NOMO-1 (cell line): Measurements from ENCODE around the gene IL16.
"Not testable (repeated sequence)": the region's sequence is repeated elsewhere in the genome, so short reads cannot be mapped to it uniquely, and the experiment has no call there.

Source experiments
- DNase-seq, 2 experiments: peaks; one replicate each; lab custom pipeline; 2025; ENCODE audit not compliant: unreplicated experiment in 2 of 2; lab: John Stamatoyannopoulos, UW

Gene IL16

DNA sequence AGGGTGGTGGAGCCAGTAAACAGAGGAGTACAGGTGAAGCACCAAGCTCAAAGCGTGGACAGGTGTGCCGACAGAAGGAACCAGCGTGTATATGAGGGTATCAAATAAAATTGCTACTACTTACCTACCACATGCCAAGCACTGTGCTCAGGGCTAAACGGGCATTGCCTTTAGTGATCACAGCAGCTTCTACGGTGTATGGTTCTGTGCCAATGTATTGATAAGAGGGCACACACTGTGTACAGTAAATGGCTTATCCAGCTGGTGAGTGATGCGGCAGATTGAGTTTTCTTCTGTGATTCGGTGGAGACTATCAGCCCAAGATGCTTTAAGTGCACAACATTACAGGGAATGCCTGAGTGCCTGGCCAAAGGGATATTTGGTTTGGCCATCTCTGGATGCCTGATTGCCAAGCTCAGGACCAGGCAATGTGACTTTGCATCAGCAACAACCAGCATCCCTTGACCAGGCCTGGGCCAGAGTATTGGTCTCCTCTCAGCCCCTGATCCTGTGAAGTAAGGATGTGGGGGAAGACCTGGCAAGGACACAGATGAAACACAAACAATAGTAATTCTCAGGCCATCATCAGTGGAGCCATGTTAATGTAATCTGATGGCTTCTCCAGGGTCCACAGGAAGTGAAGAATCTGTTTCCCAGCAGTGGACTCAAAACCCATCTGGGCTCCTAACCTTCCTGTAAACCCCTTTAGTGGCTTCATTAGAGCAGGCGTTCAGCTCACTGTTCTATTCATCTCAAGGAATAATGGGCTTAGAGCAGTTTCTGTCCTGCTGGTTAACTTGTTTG, 113.2 kb downstream of the IL16 start:
- DNase-seq = no peak

DNA sequence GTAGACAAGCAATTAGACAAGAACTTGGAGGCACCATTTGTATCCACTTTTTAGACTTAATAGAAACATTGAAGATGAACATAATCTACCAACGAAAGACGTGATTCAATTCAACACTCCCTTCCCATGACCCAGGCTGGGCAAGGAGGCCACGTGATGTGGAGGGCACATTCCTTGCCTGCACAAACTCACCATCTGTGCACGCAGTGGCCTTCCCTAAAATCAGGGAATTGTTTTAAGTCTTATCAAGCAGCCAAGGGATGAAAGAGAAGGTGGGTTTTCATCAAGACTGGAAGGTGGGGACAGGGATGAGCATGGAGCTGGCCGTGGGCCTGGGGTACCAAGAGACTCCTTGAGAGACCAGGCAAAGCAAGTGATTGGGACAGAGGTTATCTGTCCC, 113.8 kb downstream of the IL16 start:
- DNase-seq = no peak

DNA sequence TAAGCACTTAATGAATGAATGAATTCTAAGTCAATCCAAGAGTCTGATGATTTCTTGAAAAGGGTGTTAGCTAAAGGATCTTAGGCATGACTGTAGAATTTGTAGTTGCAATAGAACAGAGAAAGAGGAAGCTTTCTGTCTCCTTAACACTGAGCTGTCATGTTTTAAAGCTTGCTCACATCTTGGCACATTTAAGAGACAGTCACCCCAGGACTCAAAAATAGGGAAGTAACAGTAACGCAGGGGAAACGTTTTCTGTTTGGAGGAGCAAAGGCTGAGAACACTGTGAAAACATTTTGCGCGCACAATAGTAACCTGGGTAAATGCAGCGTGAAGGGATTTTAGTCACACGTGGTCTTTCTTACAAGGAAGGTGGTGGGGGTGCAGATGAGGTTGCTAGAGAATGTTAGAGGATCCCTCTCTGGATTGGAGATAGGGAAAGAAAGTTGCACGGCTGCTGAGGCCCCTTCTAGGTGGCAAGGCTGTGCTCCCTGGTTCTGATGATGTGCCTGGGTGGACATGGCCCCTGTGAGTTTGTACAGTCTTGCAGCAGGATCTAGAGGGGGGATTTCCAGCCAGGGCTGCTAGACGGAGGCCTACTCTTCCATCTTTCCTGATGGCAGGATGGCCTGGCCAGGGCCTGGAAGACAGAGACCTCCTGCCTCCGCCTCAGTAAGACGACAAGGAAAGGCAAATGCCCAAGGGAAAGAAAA, 115.2 kb downstream of the IL16 start:
- DNase-seq = peak; percentile 74 to 98

DNA sequence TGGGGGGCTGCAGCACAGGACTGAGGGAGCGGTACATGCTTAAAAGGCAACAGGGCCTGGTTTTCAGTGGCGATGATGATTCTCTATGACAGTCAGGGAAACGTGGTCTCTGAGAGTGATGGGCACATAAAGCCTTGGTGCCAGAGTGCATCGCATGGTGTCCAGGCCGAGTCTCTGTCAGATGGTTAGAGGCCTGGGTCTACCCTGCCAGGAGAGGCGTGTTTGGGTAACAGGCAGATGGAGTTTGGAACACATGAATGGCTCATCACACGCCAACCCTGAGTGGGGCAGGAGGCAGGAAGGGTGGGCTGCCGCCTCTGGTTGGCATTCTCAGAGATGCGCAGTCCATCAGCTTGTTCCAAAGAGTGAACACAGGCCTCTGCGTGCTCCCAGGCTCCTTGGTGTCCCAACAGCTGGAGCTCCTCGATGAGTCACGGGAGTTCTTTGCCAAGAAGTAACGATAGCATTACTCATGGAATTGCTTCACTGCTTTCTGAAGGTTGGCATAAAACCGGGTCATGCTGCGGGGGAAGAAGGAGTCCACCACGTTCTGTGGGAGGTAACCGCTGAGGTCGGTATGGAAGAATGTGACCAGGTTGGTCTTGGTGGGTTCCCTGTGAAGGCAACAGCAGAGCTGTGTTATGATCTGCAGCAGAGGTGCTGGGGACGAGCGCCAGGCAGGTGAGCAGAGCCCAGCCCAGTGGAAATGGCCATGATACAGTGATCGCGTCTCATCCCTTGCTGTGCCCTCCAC, 116.3 kb downstream of the IL16 start:
- DNase-seq = peak; percentile 15 to 60

DNA sequence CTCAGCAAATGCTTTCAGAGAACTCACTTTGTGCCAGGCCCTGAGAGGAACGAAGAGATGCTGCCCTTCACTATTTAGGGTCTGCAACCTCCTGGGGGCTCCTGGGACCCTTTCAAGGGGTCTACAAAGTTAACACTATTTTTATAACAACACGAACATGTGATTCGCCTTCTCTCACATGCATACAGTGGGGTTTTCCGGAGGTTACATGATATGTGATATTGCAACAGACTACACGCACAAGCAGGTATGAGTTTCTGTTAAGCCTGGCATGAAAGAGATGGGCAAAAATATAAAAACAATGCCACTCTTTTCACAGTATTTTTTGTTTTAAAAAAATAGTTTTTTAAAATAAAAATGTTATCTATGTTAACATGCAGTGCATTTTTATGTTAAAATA, 117.0 kb downstream of the IL16 start:
- DNase-seq = no peak

DNA sequence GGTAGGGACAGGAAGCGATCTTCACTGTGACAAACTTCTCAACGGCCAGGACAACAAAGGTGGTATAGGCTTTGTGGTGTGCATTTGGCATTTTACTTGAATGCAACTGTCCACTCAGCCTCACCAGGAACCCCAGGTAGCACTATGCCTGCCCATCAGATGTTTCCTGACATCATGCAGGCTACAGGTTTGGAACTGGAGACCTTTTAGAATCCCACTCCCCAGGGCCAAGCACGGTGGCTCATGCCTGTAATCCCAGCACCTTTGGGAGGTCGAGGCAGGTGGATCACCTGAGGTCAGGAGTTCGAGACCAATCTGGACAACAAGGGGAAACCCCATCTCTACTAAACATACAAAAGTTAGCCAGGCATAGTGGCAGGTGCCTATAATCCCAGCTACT, 117.7 kb downstream of the IL16 start:
- no peak for DNase-seq

DNA sequence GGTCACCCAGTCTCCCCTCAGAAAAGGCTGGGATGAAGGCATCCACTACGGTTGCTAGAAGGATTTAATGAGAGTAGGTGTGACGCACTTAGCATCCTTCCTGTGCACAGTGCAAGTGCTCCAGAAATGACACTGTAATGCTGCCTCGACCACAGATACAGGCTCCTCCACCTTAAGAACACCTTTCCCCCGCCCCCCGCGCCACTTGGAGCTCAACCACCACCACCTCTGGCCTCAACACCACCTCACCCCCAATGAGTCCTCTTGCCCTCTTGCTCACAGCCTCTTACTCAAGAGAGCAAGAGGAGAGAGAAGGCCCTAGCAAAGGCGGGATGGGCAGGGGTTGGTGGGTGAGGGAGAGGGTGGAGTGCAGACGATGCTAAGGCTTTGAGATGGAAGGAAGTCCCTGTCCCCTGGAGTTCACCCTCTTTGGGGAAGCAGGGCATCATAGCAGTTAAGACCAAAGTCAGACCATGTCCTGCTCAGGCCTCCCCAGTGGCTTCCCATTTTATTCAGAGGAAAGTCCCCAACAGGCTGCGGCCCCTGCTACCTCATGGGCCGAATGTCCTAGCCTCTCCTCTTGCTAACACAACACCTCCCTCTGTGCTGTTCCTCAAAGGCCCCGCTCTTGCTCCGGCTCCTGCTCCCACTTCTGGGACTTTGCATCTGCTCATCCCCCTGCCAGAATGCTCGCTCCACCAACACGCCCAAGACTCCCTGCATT, 118.9 kb downstream of the IL16 start:
- DNase-seq = no peak

DNA sequence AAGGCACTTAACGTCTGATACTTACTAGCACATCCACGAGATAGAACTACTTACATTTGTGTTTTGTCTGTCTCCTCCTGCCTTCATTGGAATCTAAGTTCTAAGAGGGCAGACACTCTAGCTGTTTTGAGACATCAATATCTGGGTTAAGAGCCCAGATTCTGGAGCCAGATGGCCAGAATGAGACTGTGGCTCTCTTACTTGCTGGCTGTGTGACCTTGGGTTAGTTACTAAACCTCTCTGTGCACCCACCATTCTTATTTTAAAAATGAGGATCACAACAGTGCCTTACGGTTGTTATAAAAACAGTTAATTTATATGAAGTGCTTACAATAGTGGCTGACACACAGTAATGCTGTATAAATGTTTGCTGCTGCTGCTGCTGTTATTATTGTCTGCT, 119.6 kb downstream of the IL16 start:
- no peak for DNase-seq

DNA sequence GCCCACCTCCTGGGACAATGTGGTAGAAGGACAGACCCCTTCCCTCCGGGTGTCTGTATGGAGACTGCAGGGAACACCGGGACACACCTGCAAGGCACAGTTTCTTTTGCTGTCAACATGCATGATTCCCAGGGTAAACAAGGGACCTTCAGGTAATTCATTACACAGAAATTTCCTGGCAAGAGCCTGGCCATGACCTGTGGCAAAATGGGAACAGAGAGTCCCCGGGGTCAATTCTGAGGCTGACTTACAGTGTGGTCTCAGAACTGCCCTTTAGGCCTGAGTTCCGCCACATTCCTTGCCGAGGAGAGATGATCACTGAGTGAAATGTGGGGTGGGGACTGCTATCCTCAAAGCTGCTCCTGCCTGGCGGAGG, 121.0 kb downstream of the IL16 start:
- no peak for DNase-seq

DNA sequence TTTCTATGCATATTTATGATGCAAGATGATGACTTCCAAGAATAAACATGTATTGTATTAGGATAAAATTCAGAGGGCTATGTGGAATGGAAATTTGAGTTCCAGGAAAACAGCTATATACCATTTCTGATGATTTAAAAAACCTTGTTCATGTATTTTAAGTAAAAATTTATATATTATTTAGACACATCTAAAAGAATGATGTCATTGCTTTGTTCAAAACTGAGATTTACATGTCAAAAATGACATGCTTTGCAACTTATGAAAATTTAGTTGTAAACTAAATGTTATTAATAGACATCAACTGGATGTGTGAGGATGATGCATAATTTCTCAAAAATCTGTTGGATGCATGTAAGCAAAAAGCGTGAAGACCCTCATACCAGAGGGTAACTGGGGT, 125.0 kb downstream of the IL16 start:
- DNase-seq = no peak

DNA sequence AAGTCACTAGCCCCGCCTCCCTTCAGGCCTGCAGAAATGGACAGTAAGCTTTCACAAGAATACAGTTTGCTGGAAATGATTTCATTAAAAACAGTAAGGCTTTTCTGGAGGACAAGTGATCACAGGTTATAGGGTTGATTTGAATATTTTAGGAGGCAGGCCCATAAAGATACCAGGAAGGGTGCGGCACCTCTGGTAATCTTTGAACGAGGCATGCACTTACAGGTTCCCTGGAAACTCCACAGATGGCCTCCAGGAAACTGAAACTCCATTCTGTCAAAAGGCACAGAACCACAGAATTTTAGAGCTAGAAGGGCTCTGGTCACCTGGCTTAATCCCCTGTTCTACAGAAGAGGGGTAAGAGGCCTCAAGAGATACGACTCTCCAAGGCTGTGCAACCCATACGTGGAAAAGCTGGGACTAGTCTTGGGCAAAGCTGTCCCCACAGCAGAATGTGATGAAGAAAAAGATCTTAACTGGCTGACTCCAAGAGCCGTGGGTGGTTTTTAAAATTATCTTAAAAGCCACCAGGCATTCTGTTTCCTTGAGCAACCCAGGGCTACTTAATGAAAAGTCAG, 126.1 kb downstream of the IL16 start:
- no peak for DNase-seq

DNA sequence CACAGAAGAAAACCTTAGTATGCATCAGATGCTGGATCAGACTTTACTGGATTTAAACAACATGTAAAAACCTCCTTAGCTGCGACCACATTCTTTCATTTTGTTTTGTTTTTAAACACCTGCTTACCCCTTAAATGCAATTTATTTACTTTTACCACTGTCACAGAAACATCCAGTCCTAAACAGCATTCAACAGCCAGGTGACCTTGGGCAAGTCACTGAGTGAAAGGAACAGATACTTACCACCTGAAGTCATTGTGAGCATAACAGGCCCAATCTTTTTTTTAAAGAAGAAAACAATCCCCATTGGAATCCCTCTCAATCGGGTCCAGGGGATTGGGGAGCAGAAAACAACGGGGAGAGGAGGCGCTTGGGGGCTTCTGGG, 126.9 kb downstream of the IL16 start:
- DNase-seq = peak in 1 of 2 experiments; percentile 3

DNA sequence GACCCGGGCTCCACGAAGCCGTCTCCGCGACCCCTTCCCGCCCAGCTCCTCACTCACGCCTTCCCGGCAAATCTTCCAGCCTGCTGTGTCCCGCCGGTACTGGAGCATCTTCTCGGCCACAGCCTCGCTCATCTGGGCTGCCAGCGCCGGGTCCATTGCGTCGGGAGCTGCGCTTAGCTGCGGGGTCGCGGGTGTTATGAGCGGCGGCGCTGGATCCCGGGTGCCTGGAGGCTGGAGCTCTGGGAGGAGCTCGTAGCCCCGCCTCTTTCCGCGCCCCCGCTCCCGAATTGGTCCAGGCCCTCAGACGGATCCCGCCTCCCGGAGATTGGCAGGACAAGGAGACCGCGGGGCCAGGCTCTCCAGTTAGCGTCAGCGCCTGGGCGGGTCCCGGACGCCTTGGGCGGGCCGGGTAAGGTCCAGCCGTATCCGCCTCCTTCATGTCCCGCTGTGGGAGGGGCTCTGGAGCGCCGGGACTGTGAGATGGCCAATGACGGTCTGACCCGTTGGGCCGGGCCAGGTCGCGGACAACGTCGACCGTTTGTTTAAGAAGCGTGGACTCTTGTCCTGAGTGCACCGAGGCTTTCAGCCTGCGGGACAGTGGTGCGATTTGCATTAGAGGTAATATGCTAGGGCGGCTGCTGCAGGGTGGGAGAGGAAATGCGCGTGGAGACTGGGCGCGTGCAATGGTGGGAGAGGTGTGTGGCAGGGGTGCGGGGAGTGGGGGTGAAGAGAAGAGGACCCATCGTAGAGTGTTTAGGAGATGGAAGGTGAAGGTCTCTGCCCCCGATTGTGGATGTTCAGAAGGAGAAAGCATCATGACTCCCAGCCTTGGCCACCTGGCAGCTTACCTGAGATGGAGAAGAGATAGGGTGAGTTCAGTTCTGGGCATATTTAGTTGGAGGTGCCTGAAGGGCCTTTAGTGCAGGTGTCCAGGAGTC, 127.5 kb downstream of the IL16 start, which contains the start of gene STARD5:
STARD5 (minus strand) TSS at position 198 of the 938 bp plus-strand sequence; CDS start at position 156, 42 bp downstream.
- DNase-seq = peak; percentile 95 to 97

DNA sequence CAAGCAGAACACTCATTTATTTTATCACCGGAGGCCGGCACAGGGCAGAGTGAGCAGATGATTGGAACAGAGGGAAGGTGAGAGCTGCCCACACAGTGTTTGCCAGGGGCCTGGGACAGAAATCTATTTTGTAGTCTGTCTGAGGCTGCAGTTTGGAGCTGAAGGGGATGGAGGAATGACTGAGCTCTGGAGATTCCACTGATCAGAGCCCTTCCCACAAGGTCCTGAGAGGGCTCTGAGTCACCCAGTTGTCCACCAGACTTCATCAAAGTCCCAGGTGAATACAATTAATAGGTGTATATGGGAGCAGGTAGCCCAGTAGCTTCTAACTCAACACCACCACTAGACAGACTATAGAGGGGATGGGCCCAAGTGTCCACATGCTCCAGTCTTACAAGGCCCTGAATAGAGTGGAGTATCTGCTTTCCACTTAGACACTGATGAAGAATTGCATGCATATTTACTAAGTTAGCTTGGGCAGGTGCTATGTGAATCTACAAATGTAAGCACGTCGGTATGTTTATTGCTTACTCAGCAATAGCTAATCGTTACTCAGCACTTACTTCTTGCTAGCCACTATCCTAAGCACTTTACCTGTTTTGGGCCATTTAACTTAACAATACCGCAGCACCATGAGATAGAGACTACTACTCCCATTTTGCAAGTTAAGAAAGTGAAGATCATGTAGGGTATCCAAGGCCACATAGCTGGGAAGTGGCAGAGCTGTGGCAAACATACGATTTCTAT, 130.0 kb downstream of the IL16 start:
- no peak for DNase-seq

DNA sequence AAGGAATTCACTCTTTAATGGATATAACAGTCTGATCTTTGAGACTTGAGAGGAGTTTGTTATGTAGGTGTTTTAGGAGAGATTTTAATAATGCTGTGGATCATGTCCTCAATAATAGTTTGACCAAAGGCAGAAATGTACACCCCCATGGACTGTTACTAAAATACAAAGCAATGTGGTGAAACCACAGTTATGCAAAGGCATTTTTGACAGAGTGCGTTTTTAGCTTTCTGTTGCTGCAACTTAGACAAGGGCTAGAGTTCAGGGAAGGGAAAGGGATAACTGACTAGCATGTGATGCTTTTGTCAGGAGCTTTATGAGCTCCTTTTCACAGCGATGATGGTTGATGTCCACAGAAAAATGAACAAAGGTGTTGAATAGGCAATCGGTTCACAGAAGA, 130.8 kb downstream of the IL16 start:
- DNase-seq = no peak

DNA sequence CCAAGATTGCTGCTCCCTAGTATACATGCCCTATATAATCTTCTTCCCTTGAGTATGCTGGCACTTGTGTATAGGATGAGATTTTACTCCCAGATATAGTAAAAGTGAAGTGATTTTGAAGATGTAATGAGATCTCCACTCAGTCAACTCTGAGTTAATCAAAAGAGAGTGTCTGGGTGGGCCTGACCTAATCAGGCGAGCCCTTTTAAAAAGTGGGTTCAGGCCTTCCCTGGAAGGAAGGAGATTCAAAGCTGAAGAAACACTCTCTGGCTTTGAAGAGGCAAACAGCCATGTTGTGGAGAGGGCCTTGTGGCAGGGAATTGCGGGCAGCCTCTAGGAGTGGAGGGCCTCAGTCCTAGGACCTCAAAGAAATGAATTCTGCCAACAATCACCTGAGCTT, 132.8 kb downstream of the IL16 start:
- no peak for DNase-seq

DNA sequence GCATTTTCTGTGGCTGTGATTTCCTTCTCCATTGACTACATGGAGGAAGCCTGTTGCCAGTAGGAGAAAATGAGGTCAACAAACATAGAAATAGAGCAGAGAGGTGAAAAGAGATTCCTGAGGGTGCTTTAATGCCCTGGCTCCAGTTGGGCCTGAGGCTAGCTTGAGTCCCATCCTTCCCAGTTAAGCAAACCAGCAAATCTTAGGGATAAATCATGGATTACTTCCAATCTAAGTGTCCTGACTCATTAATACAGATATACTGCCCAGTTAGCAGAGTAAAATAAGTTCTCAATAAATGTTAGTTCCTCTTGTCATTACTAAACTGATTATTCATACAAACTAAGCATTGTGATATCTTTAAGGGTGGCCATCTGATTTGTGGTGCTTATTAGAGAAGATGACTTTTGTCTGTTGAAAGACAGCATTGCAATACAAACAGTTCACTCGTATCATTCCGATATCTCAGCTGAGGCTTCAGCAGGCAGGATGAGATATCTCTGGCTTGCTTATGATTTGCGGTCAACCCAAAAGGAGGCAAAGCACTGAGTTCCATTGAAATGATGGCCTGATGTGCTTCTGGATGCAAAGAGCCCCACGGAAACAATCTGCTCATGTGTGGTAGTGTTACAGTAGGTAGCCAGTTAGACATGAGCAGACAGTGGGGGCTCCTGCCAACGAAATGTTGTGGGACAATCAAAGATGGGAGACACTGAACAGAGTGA, 133.8 kb downstream of the IL16 start:
- DNase-seq = no peak

DNA sequence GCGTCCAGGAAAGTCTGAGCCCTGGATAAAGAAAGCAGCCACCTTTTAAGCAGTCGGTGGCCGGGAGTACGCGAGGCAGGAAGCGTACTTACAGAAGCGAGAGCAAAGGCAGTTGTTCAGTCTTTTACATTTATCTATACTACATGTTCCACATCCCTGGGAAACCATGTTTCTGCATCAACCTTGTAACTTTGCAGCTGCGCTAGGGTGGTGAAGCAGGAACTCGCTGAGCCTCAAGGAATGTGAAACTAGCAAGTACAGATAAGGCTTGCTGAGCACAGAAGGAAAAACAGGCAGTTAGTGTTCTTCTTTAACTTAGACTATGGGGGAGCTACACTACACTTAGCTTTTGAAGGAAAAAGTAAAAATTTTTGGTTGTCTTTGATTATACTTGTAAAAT, 134.5 kb downstream of the IL16 start:
- not testable (repeated sequence) for DNase-seq
